Measurements from ENCODE around the gene MS4A4E.
"Not testable (repeated sequence)": the region's sequence is repeated elsewhere in the genome, so short reads cannot be mapped to it uniquely, and the experiment has no call there.

Gene MS4A4E

DNA sequence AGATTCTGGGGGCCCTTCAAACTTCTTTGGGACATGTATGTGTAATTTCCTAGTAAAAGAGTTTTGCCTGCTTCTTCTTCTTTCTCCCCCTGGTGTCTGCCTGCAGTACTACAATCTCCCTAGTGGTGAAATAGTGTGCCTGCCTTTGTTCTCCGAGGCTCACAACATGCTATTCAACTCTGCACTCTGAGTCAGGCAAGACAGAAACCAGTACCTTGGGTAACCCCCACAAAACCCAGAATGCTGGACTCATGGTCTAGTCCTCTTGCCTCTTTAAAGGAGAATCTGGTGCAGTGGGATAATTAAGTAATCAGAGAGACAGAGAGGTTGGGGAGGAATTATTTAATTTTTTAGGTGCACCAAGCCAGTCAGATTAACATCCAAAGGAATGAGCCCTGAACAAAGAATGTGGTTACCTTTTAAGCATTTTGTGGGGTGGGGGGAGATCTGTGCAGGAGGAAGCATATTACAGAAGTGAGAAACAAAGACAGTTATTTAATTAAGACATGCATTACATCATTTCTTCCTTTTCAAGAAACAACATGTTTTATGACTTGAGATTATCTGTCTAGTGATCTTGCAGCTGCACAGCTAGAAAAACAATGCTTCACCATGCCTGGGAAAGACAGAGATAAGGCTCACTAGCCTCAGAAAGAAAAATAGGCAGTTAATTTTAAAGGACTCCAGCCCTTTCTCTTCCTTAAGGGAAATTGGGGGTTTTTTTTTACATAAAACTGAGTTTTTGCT, 49.1 kb downstream of the MS4A4E start:
- DNase-seq (ENCODE audit: low spot score): no peak
- Histone ChIP-seq H3K4me3 (no peak overlapping the region), H3K27ac (peak overlapping the region in 1 of 2 donors; percentile 37)
- TF ChIP-seq, protein P1, sequence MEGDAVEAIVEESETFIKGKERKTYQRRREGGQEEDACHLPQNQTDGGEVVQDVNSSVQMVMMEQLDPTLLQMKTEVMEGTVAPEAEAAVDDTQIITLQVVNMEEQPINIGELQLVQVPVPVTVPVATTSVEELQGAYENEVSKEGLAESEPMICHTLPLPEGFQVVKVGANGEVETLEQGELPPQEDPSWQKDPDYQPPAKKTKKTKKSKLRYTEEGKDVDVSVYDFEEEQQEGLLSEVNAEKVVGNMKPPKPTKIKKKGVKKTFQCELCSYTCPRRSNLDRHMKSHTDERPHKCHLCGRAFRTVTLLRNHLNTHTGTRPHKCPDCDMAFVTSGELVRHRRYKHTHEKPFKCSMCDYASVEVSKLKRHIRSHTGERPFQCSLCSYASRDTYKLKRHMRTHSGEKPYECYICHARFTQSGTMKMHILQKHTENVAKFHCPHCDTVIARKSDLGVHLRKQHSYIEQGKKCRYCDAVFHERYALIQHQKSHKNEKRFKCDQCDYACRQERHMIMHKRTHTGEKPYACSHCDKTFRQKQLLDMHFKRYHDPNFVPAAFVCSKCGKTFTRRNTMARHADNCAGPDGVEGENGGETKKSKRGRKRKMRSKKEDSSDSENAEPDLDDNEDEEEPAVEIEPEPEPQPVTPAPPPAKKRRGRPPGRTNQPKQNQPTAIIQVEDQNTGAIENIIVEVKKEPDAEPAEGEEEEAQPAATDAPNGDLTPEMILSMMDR (IDR thresholded peaks at IDR 0.05): peak; percentile 26

GRCh38 chr11:60192564-60192963, 50.4 kb downstream of the MS4A4E start:
- not testable (repeated sequence) for H3K27ac ChIP-seq; DNase-seq (ENCODE audit: low spot score); H3K4me3 ChIP-seq

DNA sequence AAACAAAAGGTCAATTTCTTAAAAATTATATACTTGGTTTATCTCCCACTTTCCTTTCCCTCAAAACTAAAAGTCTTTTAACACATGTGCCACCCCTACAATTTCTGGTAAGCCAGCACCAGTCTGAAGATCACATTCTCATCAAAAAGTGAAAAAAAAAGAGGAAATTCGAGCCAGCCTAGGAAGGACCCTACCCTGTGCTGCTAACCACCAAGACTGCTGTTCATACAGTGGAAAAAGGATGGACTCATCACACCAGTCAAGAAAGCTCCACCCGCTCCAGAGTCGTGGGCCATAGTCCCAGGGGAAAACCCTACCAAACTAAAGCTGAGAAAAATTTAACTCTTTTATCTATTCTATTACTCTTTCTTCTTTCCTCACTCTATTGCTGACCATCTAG, 54.5 kb downstream of the MS4A4E start:
- DNase-seq (ENCODE audit: low spot score); H3K27ac ChIP-seq; H3K4me3 ChIP-seq: not testable (repeated sequence)

- H3K27ac ChIP-seq: peak overlapping the region in 1 of 2 donors; percentile 74
- DNase-seq (ENCODE audit: low spot score); H3K4me3 ChIP-seq: not testable (repeated sequence)
Measured at GRCh38 chr11:60186128-60186527, 56.8 kb downstream of the MS4A4E start.

DNA sequence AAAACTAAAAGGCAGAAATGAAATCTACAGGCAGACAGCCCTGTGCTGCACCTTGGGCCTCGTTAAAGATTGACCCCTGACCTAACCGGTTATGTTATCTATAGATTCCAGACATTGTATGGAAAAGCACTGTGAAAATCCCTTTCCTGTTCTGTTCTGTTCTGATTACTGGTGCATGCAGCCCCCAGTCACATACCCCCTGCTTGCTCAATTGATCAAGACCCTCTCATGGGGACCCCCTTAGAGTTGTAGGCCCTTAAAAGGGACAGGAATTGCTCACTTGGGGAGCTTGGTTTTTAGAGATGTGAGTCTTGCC, 57.5 kb downstream of the MS4A4E start:
- not testable (repeated sequence) for H3K4me3 ChIP-seq; DNase-seq (ENCODE audit: low spot score)
- peak overlapping the region in 1 of 2 donors; percentile 74 for H3K27ac ChIP-seq

GRCh38 chr11:60184824-60185511, 58.0 kb downstream of the MS4A4E start:
- DNase-seq (ENCODE audit: low spot score): no peak
- peak overlapping the region in 1 of 2 donors; percentile 72 for H3K27ac ChIP-seq
- TF ChIP-seq, protein P1 (IDR thresholded peaks at IDR 0.05): no peak
- H3K4me3 ChIP-seq: no peak overlapping the region

DNA sequence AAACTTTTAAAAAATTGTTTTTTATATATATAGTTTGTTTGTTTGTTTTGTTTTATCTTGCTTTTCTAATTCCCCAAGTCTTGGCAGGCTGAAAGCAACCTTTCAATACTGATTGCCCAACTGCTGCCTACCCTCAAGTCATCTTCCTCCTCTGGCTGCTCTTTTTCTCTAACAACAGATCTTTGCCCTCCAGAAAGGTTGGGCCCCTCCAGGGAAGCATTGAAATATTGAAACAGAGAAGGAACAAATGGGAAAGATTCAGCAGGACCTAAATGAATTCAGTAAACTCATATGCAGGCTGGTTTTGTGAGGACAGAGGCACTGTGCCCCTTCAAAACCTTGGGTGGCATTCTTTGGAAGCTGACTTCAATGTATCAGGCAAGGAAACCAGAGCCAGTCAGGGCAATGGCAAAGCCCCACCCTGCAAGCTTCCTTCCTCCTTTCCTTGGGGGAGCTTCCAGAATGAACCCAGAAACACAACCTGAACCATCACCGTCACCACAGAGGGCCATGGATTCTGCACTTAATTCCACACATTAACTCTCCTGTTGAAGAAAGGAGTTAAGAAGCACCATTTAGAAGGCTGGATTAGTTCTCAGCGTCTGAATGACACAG, 59.2 kb downstream of the MS4A4E start:
- Histone ChIP-seq H3K4me3 (no peak overlapping the region), H3K27ac (peak overlapping the region in 1 of 2 donors; percentile 72)
- DNase-seq (ENCODE audit: low spot score): no peak
- TF ChIP-seq, protein P1 (IDR thresholded peaks at IDR 0.05): no peak

DNA sequence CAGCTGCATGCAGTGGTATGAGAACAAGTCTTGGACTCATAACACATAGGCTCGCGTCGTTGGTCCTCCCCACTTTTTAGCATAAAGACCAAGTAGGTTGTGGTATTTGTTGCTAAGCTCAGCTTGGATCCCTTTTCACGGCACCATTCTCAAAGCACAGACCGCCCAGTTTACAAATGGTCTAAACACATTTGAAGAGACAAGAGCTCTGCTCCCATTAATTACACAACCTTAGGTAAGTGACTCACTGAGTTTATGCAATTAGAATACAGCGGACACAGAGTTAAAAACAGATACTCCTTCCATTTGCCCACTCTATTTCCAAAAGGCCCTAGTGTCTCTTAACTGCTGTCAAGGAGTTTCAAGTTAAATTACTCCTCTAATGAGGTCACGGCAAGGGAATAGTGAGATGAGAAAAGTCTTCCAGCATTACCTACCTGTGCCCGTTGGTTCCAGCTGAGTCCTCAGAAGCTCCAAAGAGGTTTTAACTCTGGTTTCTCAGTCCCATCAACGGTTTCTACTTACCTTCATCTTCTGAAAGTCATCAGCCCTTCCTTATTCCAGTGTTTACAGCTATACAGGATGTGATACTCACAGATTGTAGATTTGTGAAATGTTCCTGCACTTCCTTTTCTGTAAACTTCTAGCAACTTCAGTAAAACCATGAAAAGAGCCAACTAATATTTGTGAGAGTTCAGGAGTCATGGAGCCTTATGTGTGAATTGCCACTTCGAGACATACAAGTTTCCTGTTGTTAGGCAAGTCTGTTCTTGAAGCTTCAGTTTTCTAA, 60.2 kb downstream of the MS4A4E start, which contains the start of gene MS4A6A:
MS4A6A (minus strand) TSS at position 543 of the 790 bp plus-strand sequence. CDS start 1,356 bp downstream, outside the sequence.
- TF ChIP-seq, protein P1 (IDR thresholded peaks at IDR 0.05): no peak
- Histone ChIP-seq H3K27ac (peak within 1 kb of the TSS; percentile 30 to 72), H3K4me3 (peak within 1 kb of the TSS; percentile 53)
- DNase-seq (ENCODE audit: low spot score): no peak
